T-helper 2 cell (primary cell): ENCODE measurements around the gene SCGB1D1.
"Not testable (repeated sequence)": the region's sequence is repeated elsewhere in the genome, so short reads cannot be mapped to it uniquely, and the experiment has no call there.

Experiments used
- DNase-seq, 5 experiments: peaks; one replicate each; pipeline versions ENCODE4 v3.0.0 to v3.0.0-alpha.2; 2012 to 2022

Gene SCGB1D1

GRCh38 chr11:62169448-62169847, 20.6 kb upstream of the SCGB1D1 start:
- DNase-seq: no peak

- DNase-seq: no peak
These were observed 20.1 kb upstream of the SCGB1D1 start for GRCh38 chr11:62169935-62170334.

- peak in 4 of 5 experiments; percentile 21 to 74 (median 50) for DNase-seq
These were observed 18.7 kb upstream of the SCGB1D1 start for GRCh38 chr11:62171261-62171723.

GRCh38 chr11:62172294-62172693, 17.7 kb upstream of the SCGB1D1 start:
- no peak for DNase-seq

- no peak for DNase-seq
These were observed 13.2 kb upstream of the SCGB1D1 start for GRCh38 chr11:62176766-62177165.

GRCh38 chr11:62179995-62180394, 10.0 kb upstream of the SCGB1D1 start:
- DNase-seq: no peak

GRCh38 chr11:62181097-62181496, 8.9 kb upstream of the SCGB1D1 start:
- no peak for DNase-seq

GRCh38 chr11:62182147-62182891, 7.7 kb upstream of the SCGB1D1 start:
- no peak for DNase-seq

- DNase-seq: no peak
These were observed 3.8 kb upstream of the SCGB1D1 start for GRCh38 chr11:62186195-62186594.

- DNase-seq: no peak
These were observed 3.9 kb downstream of the SCGB1D1 start for GRCh38 chr11:62193952-62194351.

- DNase-seq: not testable (repeated sequence)
These were observed 5.0 kb downstream of the SCGB1D1 start for GRCh38 chr11:62195010-62195409.

GRCh38 chr11:62195945-62196344, 5.9 kb downstream of the SCGB1D1 start:
- DNase-seq: no peak

- not testable (repeated sequence) for DNase-seq
These were observed 7.4 kb downstream of the SCGB1D1 start for GRCh38 chr11:62197400-62197799.

- DNase-seq: no peak
These were observed 11.4 kb downstream of the SCGB1D1 start for GRCh38 chr11:62201376-62201775.

GRCh38 chr11:62202910-62203309, 12.9 kb downstream of the SCGB1D1 start:
- no peak for DNase-seq

GRCh38 chr11:62204430-62204829, 14.4 kb downstream of the SCGB1D1 start:
- DNase-seq: no peak

- DNase-seq: no peak
These were observed 15.4 kb downstream of the SCGB1D1 start for GRCh38 chr11:62205441-62205840.

- not testable (repeated sequence) for DNase-seq
These were observed 16.5 kb downstream of the SCGB1D1 start for GRCh38 chr11:62206276-62207066.

- DNase-seq: no peak
These were observed 18.7 kb downstream of the SCGB1D1 start for GRCh38 chr11:62208785-62209144.

- DNase-seq: no peak
These were observed 27.3 kb downstream of the SCGB1D1 start for GRCh38 chr11:62217191-62217748.

GRCh38 chr11:62221498-62221897, 31.5 kb downstream of the SCGB1D1 start:
- no peak for DNase-seq

GRCh38 chr11:62223095-62223494, 33.1 kb downstream of the SCGB1D1 start:
- DNase-seq: no peak

- no peak for DNase-seq
These were observed 43.7 kb downstream of the SCGB1D1 start for GRCh38 chr11:62233730-62234129.

- DNase-seq: no peak
These were observed 46.2 kb downstream of the SCGB1D1 start for GRCh38 chr11:62236187-62236586.
